Activated T-helper 9 cell treated with anti-CD3 and anti-CD28 coated beads, Interleukin-2, amount 50 U/mL, for 16 hours (primary cell): ENCODE results near the gene XYLT2.
A peak's percentile ranks its signal among the peaks of the same experiment; 100 is the strongest.
"Not testable (repeated sequence)": the region's sequence is repeated elsewhere in the genome, so short reads cannot be mapped to it uniquely, and the experiment has no call there.

Experiments
- DNase-seq: peaks from one replicate; pipeline ENCODE4 v3.0.0-alpha.2; 2020; ENCODE audit warnings: low read depth

XYLT2 gene

DNA sequence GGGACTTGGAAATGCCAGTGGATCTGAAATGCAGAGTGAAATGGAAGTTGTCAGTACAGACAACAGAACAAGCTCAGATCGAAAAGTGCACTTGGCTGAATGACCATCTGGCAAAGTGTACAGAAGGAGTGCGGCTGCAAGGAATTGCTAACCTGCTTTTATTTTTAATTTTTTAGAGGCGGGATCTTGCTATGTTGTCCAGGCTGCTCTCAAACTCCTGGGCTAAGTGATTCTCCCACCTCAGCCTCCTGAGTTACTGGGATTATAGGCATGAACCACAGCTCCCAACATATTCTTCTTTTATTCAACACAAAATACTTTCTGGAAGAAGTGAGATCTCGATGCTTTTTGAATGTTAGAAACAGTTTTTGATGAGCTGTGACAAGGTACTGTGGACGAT, 47.8 kb downstream of the XYLT2 start:
- no peak for DNase-seq

DNA sequence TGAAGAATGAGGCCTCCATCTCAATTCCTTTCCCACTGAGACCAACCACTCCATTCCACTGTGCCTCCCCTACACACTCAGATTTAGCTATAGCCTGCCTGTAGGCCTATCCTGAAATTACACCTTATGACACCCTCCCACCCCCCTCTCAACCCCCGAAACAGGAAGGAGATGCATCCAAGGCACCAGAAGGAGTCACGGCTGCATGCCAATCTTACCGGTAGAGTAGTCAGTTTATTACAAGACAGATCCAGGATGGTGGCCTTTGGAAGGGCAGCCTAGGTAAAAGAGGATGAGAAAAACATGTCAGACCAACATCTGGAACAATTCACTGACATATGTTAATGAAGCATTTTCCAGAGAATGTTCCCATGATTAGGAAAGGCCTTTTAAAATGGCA, 48.8 kb downstream of the XYLT2 start:
- DNase-seq, result no peak

GRCh38 chr17:50396261-50397110, 50.6 kb downstream of the XYLT2 start:
- DNase-seq, result peak; percentile 20

DNA sequence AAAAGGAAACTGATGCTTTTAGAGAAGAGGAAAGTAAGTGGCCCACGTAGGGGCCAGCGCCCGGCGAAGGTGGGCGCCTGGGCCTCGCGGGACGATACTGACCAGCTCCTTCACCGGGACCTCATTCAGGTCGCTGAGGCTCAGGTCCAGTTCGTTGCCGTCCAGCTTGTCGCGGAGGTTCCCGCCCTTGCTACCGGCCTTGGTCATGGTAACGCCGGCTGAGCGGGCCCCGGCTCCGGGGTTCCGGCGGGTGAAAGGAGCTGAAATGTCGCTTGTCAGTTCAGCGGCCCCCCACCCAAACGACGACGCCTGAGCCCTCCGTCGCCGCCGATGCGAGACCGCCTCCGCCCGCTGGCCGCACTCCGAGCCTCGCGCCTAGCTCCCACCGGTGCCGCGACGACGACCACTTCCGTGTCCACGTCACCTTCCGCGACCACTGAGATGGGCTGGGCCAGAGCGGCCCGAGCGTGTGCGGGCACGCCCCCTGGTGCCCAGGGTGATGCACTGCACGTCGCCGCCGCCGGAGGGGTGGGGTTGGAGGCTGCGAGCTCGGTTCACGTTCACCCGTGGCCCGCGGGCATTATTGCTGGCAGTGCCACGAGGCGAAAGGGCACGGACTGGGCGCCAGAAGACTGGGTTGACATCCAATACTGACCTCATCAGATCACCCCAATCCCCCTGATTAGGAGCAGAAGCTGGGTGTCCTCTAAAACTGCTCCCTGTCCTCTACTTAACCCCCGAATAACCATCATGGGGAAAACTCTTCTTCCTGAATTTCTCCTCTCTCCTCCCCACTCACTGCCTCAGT, 51.4 kb downstream of the XYLT2 start, which contains the start of gene LRRC59:
Gene LRRC59 (minus strand): TSS at position 413 of the 808 bp plus-strand sequence. CDS start 206 bp downstream, at position 207.
- DNase-seq, result peak; percentile 89

DNA sequence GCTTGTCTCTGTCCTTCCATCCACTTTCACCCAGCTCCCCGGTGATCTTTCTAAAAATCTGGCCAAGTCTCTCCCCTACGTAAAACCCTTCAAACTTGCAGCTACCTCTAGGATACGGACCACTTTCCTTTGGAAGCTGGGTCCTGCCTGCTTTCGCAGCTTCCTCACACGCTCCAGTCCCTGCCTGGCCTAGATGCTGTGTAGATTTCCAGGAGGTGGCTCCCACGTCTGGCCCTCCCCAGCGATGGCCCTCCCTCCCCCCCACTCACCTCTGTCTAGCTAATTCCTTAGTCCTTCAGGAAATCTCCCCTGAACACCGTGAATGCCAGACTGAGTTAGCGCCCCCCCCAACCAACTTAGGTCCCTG, 52.0 kb downstream of the XYLT2 start:
- DNase-seq, result no peak

- not testable (repeated sequence) for DNase-seq
Measured at GRCh38 chr17:50398672-50399071, 52.7 kb downstream of the XYLT2 start.

GRCh38 chr17:50399591-50399990, 53.7 kb downstream of the XYLT2 start:
- DNase-seq, result not testable (repeated sequence)

DNA sequence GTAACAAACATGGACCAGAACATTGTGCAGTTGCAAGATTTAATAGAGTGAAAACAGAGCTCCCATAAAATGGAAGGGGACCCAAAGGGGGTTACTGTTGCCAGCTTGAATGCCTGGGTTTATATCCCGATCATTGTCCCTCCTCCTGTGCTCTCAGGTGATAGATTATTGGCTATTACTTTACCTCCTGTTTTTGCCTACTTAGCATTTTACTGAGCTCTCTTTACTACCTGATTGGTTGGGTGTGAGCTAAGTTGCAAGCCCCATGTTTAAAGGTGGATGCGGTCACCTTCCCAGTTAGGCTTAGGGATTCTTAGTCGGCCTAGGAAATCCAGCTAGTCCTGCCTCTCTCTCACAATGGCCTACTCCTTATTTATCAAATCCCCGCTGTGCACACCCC, 59.4 kb downstream of the XYLT2 start:
- DNase-seq, result not testable (repeated sequence)

DNA sequence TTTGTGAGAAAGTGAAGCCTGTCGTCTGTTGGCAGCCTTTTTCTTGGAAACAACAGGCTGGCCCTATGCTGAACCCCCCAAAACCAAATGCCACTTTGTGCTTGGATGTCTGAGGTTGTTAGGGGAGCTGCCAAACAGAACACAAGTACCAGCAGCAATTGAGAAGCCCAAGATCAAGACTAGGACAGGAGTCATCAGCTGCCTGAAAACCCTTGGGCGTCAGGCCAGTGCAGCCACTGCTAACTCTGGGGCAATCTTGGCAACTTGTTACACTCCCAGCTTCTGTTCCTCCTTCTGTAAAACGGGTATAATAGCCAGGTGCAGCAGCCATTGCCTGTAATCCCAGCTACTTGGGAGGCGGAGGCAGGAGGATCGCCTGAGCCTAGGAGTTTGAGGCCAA, 60.7 kb downstream of the XYLT2 start:
- no peak for DNase-seq

- no peak for DNase-seq
Measured at GRCh38 chr17:50407921-50408320, 62.0 kb downstream of the XYLT2 start.
